ENCODE measurements around the gene FXR2. TPM values are rescaled to one million over a fixed set of nuclear protein-coding genes. Genes with fewer than 3 reads are reported as not detected.
"Not testable (repeated sequence)": the region's sequence is repeated elsewhere in the genome, so short reads cannot be mapped to it uniquely, and the experiment has no call there.

The FXR2 gene
- total RNA-seq, 1 donor from 2014 or later, result 43.2 TPM

DNA sequence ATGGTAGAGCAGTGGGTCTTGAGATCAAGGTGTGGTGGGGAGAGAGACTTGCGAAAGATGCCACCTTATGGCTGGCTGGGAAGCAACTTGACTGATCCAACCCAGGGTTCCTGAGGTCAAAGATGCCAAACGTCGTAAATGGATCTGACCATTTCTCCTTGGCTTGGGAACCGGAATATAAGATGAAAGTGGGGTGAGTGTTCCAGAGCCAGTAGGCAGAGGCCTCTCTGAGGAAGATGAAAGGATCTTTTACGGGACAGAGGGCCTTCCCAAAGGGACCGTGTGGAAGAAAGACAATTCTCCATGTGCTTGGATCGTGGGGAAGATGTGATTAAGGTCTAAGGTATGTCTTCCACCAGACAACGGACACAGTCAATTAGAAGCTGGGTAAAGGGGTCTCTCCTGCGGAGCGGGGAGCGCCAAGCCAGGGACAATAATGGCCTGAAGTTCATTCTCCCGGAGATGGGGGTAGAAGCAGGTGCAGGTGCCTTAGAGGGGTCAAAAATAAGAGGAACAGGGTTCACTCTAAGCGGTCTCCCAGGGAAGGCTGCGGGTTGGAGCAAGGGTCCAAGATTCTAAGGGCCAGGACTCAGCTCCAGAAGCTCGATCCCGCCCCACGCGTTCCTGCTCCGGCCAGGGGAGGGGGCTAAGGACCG lies 800 bp downstream of the FXR2 start:
- Histone ChIP-seq H3K4me3 (ENCODE audit: low read depth, low read length) (peak overlapping the region; percentile 91), H3K27me3 (ENCODE audit: control insufficient read depth, insufficient read depth, low read length) (no peaks in the 10 kb centered on the region), H3K36me3 (ENCODE audit: control insufficient read depth, insufficient read depth, low read length) (peaks cover 3% of the 10 kb centered on the region)
- TF ChIP-seq CTCF (IDR thresholded peaks at IDR 0.05; ENCODE audit: insufficient read depth, low read length, severe bottlenecking), result peak; percentile 1
- DNase-seq (ENCODE audit: low read depth), result peak; percentile 41
- no peak for FAIRE-seq

DNA sequence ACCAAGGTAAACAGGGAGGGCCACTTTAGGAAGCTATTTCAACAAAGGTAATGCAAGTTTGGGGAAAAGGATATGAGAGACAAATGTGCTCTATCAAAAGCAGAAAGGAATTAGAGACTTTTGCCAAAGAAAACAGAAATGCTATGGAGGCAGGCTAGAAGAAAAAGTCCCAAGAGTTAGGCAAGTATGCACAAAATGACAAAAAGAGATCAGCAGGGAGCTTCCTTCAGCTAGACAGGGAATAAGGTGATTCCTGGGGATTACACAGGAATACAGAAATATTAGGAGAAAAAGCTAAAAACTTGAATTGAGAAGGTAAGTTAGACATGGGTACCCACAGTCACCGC lies 2.4 kb downstream of the FXR2 start:
- FAIRE-seq, result no peak
- Histone ChIP-seq H3K4me3 (ENCODE audit: low read depth, low read length) (no peak overlapping the region), H3K36me3 (ENCODE audit: control insufficient read depth, insufficient read depth, low read length) (peaks cover 3% of the 10 kb centered on the region), H3K27me3 (ENCODE audit: control insufficient read depth, insufficient read depth, low read length) (no peaks in the 10 kb centered on the region)
- DNase-seq (ENCODE audit: low read depth), result no peak
- TF ChIP-seq CTCF (IDR thresholded peaks at IDR 0.05; ENCODE audit: insufficient read depth, low read length, severe bottlenecking), result no peak

- H3K36me3 ChIP-seq (ENCODE audit: control insufficient read depth, insufficient read depth, low read length), result peaks cover 3% of the 10 kb centered on the region
These were observed 2.9 kb downstream of the FXR2 start for GRCh38 chr17:7611635-7612293.

GRCh38 chr17:7610641-7611040 lies 4.1 kb downstream of the FXR2 start:
- no peak overlapping the region for H3K4me3 ChIP-seq (ENCODE audit: low read depth, low read length)
- FAIRE-seq (no peak), DNase-seq (ENCODE audit: low read depth) (no peak)
- H3K27me3 ChIP-seq (ENCODE audit: control insufficient read depth, insufficient read depth, low read length), result no peaks in the 10 kb centered on the region
- peaks cover 3% of the 10 kb centered on the region for H3K36me3 ChIP-seq (ENCODE audit: control insufficient read depth, insufficient read depth, low read length)
- TF ChIP-seq CTCF (IDR thresholded peaks at IDR 0.05; ENCODE audit: insufficient read depth, low read length, severe bottlenecking), result no peak

More at GRCh38 chr17:7611635-7612293, 2.9 kb downstream of the FXR2 start:
- Histone ChIP-seq H3K4me3 (ENCODE audit: low read depth, low read length) (no peak overlapping the region), H3K27me3 (ENCODE audit: control insufficient read depth, insufficient read depth, low read length) (no peaks in the 10 kb centered on the region)
- TF ChIP-seq CTCF (IDR thresholded peaks at IDR 0.05; ENCODE audit: insufficient read depth, low read length, severe bottlenecking), result no peak
- no peak for FAIRE-seq
- no peak for DNase-seq (ENCODE audit: low read depth)

DNA sequence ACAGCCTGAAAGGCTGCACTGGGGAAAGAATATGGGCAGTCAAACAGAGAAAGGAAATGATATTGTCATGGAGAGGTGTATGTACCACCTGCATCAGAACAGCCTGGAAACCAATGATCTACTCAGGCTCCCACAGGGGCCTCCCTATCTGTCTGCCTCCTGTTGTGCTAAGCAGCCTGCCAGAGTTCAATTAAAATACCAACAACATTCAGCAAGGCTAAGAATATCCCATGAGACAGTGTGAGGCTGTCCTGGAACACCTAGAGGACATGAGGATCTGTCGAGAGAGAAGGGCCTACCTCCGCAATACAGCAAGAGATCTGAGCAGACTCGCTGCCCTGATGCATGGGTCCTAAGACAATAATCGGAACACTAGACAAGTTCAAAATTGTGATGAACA lies 8.4 kb downstream of the FXR2 start:
- no peak for TF ChIP-seq CTCF (IDR thresholded peaks at IDR 0.05; ENCODE audit: insufficient read depth, low read length, severe bottlenecking)
- Histone ChIP-seq H3K27me3 (ENCODE audit: control insufficient read depth, insufficient read depth, low read length) (no peaks in the 10 kb centered on the region), H3K4me3 (ENCODE audit: low read depth, low read length) (no peak overlapping the region), H3K36me3 (ENCODE audit: control insufficient read depth, insufficient read depth, low read length) (peaks cover 21% of the 10 kb centered on the region)
- no peak for DNase-seq (ENCODE audit: low read depth)
- FAIRE-seq, result no peak

GRCh38 chr17:7597561-7597960 lies 17.1 kb downstream of the FXR2 start:
- FAIRE-seq, result peak; percentile 97

More at GRCh38 chr17:7597561-7597960, 17.1 kb downstream of the FXR2 start:
- DNase-seq (ENCODE audit: low read depth); H3K4me3 ChIP-seq (ENCODE audit: low read depth, low read length); H3K27me3 ChIP-seq (ENCODE audit: control insufficient read depth, insufficient read depth, low read length): not testable (repeated sequence)
- peaks cover 32% of the 10 kb centered on the region for H3K36me3 ChIP-seq (ENCODE audit: control insufficient read depth, insufficient read depth, low read length)
